ENCODE data around the gene CAMTA1. TPM values are rescaled to one million over a fixed set of nuclear protein-coding genes. Genes with fewer than 3 reads are reported as not detected.
A peak's percentile ranks its signal among the peaks of the same experiment; 100 is the strongest.

CAMTA1 gene
- total and polyA plus RNA-seq, 2 experiments from 2014 or later = 89.0 to 145 TPM

DNA sequence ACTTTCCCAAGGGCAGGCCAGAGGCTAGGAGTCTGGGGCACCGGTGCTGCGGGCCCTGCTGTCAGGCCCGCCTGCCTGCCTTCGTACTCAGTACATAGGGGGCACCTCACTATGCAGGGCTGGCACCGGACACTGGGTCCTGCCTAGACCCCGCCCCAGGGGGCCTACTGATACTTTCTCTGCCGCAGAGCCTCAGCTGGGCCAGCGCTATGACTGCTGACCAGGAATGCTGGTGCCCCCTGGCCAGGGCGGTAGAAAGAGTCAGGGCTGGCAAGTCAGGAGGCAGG, 857.1 kb downstream of the CAMTA1 start:
- Histone ChIP-seq H3K9me2 (replicated peaks; ENCODE audit: insufficient read depth) (no peaks in the 10 kb centered on the region), H3K4me1 (ENCODE audit: insufficient read depth) (peaks cover 9% of the 10 kb centered on the region), H3K27me3 (no peaks in the 10 kb centered on the region), H2AFZ (no peak overlapping the region), H3K79me2 (no peaks in the 10 kb centered on the region), H3K9me3 (ENCODE audit: low read depth) (no peaks in the 10 kb centered on the region), H4K20me1 (ENCODE audit: insufficient read depth, poor library complexity, severe bottlenecking) (no peaks in the 10 kb centered on the region), H3K27ac (no peak overlapping the region), H3K4me3 (no peak overlapping the region), H3K4me2 (no peak overlapping the region), H3K36me3 (replicated peaks; ENCODE audit: insufficient read depth, low read depth) (no peaks in the 10 kb centered on the region)
- no peak for DNase-seq (ENCODE audit: low spot score)
- TF ChIP-seq, protein P1, sequence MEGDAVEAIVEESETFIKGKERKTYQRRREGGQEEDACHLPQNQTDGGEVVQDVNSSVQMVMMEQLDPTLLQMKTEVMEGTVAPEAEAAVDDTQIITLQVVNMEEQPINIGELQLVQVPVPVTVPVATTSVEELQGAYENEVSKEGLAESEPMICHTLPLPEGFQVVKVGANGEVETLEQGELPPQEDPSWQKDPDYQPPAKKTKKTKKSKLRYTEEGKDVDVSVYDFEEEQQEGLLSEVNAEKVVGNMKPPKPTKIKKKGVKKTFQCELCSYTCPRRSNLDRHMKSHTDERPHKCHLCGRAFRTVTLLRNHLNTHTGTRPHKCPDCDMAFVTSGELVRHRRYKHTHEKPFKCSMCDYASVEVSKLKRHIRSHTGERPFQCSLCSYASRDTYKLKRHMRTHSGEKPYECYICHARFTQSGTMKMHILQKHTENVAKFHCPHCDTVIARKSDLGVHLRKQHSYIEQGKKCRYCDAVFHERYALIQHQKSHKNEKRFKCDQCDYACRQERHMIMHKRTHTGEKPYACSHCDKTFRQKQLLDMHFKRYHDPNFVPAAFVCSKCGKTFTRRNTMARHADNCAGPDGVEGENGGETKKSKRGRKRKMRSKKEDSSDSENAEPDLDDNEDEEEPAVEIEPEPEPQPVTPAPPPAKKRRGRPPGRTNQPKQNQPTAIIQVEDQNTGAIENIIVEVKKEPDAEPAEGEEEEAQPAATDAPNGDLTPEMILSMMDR (IDR thresholded peaks at IDR 0.05; ENCODE audit: poor library complexity) = no peak
- TF ChIP-seq EZH2 (IDR thresholded peaks at IDR 0.05; ENCODE audit: borderline replicate concordance) (no peak), EZH2phosphoT487 (IDR thresholded peaks at IDR 0.05; ENCODE audit: low read depth, severe bottlenecking, unreplicated experiment) (no peak)
- WGBS (ENCODE audit: low lambda C conversion rate, missing lambda C conversion rate) = 92% methylated on average over 7 of the region's 9 CpGs

DNA sequence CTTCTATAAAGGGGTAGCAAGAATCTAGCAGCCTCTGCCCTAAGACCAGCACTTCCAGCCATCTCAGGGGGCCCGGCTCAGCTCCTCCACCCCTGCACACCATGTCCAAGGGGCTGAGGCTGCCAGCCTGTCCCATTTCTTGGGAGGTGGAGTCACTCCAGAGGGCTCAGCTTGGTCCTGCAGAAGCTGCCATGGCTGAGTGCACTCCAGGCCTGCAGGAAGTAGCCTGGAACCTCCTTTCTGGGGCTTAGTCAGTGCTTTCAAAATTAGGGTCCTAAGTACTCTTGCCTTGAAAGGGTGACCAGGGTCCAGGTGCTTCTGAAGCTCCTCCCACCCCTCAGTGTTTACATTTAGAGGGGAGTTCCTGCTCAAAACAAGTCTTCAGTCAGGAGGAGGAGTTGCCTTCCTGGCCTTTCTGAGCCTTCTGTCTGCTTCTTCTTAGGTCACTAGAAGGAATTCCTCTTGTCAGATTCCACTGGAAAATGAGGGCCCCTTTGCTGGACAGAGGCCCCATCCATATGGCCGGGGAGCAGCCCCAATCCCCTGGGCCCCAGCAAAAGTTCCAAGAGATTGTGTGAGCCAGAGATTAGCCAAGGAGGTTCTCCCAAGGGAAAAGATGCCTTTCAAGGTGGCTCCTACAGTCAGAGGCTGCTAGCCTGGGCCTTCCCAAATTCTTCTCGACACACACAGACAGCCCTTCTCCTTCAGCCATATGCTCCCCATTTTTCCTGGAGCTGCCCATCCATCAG, 857.7 kb downstream of the CAMTA1 start:
- Histone ChIP-seq H2AFZ (no peak overlapping the region), H3K27me3 (no peaks in the 10 kb centered on the region), H3K79me2 (no peaks in the 10 kb centered on the region), H3K4me1 (ENCODE audit: insufficient read depth) (peaks cover 9% of the 10 kb centered on the region), H3K27ac (peak overlapping the region; percentile 44), H3K9me2 (replicated peaks; ENCODE audit: insufficient read depth) (no peaks in the 10 kb centered on the region), H4K20me1 (ENCODE audit: insufficient read depth, poor library complexity, severe bottlenecking) (no peaks in the 10 kb centered on the region), H3K4me2 (peak overlapping the region; percentile 50), H3K4me3 (no peak overlapping the region), H3K36me3 (replicated peaks; ENCODE audit: insufficient read depth, low read depth) (no peaks in the 10 kb centered on the region), H3K9me3 (ENCODE audit: low read depth) (no peaks in the 10 kb centered on the region)
- TF ChIP-seq, protein P1 (IDR thresholded peaks at IDR 0.05; ENCODE audit: poor library complexity) = no peak
- no peak for TF ChIP-seq EZH2 (IDR thresholded peaks at IDR 0.05; ENCODE audit: borderline replicate concordance)
- TF ChIP-seq EZH2phosphoT487 (IDR thresholded peaks at IDR 0.05; ENCODE audit: low read depth, severe bottlenecking, unreplicated experiment) = no peak
- 64% methylated on average over 3 of the region's 3 CpGs for WGBS (ENCODE audit: low lambda C conversion rate, missing lambda C conversion rate)
- DNase-seq (ENCODE audit: low spot score) = peak; percentile 25

DNA sequence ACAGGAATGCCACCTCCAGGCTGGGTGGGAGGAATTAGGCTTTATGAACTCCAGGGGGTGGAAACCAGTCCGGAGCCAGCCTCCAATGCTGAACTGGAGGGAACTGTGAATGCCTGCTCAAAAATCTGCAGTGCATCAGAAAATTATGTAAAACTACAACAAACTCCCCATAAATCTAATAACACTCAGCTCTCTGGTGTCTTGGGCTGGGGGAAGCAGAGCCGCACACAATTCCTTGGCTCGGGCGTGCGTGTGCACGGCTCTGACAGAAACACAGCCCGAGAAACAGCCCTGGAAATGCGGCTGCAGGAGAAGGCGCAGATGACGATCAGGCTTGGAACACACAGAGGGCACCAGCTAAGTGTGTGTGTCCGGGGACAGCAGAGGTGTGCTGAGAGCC, 858.3 kb downstream of the CAMTA1 start:
- no peak overlapping the region for H2AFZ ChIP-seq
- WGBS (ENCODE audit: low lambda C conversion rate, missing lambda C conversion rate) = 46% methylated on average over 11 of the region's 11 CpGs

More for the DNA sequence above, 858.3 kb downstream of the CAMTA1 start:
- Histone ChIP-seq H3K36me3 (replicated peaks; ENCODE audit: insufficient read depth, low read depth) (no peaks in the 10 kb centered on the region), H3K4me2 (peak overlapping the region; percentile 50), H3K9me2 (replicated peaks; ENCODE audit: insufficient read depth) (no peaks in the 10 kb centered on the region), H4K20me1 (ENCODE audit: insufficient read depth, poor library complexity, severe bottlenecking) (no peaks in the 10 kb centered on the region), H3K9me3 (ENCODE audit: low read depth) (no peaks in the 10 kb centered on the region), H3K79me2 (no peaks in the 10 kb centered on the region), H3K4me3 (no peak overlapping the region), H3K27ac (peak overlapping the region; percentile 44), H3K4me1 (ENCODE audit: insufficient read depth) (peaks cover 9% of the 10 kb centered on the region), H3K27me3 (no peaks in the 10 kb centered on the region)
- DNase-seq (ENCODE audit: low spot score) = peak; percentile 45
- TF ChIP-seq EZH2phosphoT487 (IDR thresholded peaks at IDR 0.05; ENCODE audit: low read depth, severe bottlenecking, unreplicated experiment) (no peak), EZH2 (IDR thresholded peaks at IDR 0.05; ENCODE audit: borderline replicate concordance) (no peak)
- TF ChIP-seq, protein P1 (IDR thresholded peaks at IDR 0.05; ENCODE audit: poor library complexity) = no peak

All from hepatocyte (in vitro differentiated cells).